Epithelial cell of esophagus (primary cell): ENCODE data around the gene RPLP2.

Experiments
- DNase-seq: peaks from one replicate; pipeline ENCODE4 v3.0.0; 2010; ENCODE audit warnings: low read depth
- H3K4me3 ChIP-seq: 2 replicates; pipeline ENCODE4 v1.5.1; 2011; ENCODE audit warnings: mild to moderate bottlenecking, low read length, control low read depth
- CTCF ChIP-seq: IDR thresholded peaks from 2 replicates; pipeline ENCODE4 v1.5.1; 2011; ENCODE audit warnings: low read depth, mild to moderate bottlenecking, low read length, control low read depth, inconsistent platforms; ENCODE audit not compliant: insufficient read depth; ENCODE audit errors: missing control alignments

The RPLP2 gene

GRCh38 chr11:823441-824291, 13.9 kb downstream of the RPLP2 start:
- TF ChIP-seq CTCF = no peak
- DNase-seq = no peak
- no peak overlapping the region for H3K4me3 ChIP-seq

DNA sequence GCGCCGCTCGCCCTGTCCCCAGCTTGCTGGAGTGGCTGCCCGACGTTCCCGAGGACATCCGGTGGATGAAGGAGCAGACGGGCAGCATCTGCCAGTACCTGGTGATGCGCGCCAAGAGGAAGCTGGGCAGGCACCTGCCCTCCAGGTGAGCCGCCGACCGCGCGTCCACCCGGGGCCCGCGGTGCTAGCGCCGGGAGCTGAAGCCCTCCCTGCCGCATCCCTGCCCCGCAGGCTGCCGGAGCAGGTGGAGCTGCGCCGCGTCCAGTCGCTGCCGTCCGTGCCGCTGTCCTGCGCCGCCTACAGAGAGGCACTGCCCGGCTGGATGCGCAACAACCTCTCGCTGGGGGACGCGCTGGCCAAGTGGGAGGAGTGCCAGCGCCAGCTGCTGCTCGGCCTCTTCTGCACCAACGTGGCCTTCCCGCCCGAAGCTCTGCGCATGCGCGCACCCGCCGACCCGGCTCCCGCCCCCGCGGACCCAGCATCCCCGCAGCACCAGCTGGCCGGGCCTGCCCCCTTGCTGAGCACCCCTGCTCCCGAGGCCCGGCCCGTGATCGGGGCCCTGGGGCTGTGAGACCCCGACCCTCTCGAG, 14.6 kb downstream of the RPLP2 start:
- H3K4me3 ChIP-seq = no peak overlapping the region
- TF ChIP-seq CTCF = no peak
- no peak for DNase-seq

GRCh38 chr11:824942-825341, 15.2 kb downstream of the RPLP2 start:
- no peak overlapping the region for H3K4me3 ChIP-seq
- no peak for DNase-seq
- TF ChIP-seq CTCF = no peak

GRCh38 chr11:825366-826226, 15.8 kb downstream of the RPLP2 start:
- H3K4me3 ChIP-seq = no peak overlapping the region
- TF ChIP-seq CTCF = no peak
- DNase-seq = no peak

- no peak for TF ChIP-seq CTCF
- H3K4me3 ChIP-seq = no peak overlapping the region
- no peak for DNase-seq
These were observed 16.5 kb downstream of the RPLP2 start for GRCh38 chr11:826227-826621.

DNA sequence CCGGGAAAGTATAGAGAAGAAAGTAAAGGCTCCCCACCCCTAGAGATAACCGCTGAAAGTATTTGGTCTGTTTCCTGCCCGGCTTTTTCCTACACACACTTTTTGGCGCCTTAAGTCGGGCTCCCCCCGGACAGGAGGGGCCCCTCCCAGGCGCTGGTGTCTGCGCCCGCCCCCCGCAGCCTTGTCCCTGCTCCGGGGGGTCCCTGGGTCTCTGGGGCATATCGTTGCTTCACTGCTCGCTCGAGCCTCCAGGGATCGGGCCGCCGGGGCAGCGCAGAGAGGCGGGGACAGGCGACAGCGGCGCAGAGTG, 17.0 kb downstream of the RPLP2 start:
- no peak overlapping the region for H3K4me3 ChIP-seq
- no peak for TF ChIP-seq CTCF
- DNase-seq = no peak
